Panc1 (cell line): ENCODE measurements around the gene TAS2R20. TPM values are rescaled to one million over a fixed set of nuclear protein-coding genes. Genes with fewer than 3 reads are reported as not detected.

Experiments
- ATAC-seq: fragments of 200-7000 bp; cut with Tn5 transposase; 2 replicates; pipeline ENCODE4 v1.9.1; 2020; ENCODE audit warnings: mild to moderate bottlenecking, moderate library complexity
- BruUV-seq: library from RNA; stranded (reverse); fragments of 400-500 nt; replicated peaks from 2 replicates; lab custom pipeline; 2021; lab: Mats Ljungman, UMichigan
- CTCF ChIA-PET: fragments of 300-600 bp; sonication (Branson Sonifier 250); formaldehyde crosslinking; loops from one replicate; lab custom pipeline; 2022; ENCODE audit warnings: antibody characterized with exemption; lab: Charles Lee
- POLR2A ChIA-PET: fragments of 300-600 bp; sonication (Branson Sonifier 250); formaldehyde crosslinking; loops from one replicate; lab custom pipeline; 2022; ENCODE audit warnings: antibody characterized with exemption; lab: Charles Lee
- DNase-seq: peaks from one replicate; pipeline ENCODE4 v3.0.0-alpha.2; 2010; ENCODE audit warnings: low read depth, low spot score
- H3K27ac ChIP-seq: 2 replicates; pipeline ENCODE4 v1.5.1; 2011; ENCODE audit warnings: mild to moderate bottlenecking, low read length, inconsistent platforms
- H3K27me3 ChIP-seq: fragments of 200-500 bp; sonication (Bioruptor generic); 2 replicates; pipeline ENCODE4 v1.6.0; 2014; ENCODE audit warnings: low read length, inconsistent platforms; ENCODE audit not compliant: control insufficient read depth, insufficient read depth
- H3K36me3 ChIP-seq: fragments of 200-500 bp; sonication (Bioruptor generic); 2 replicates; pipeline ENCODE4 v1.5.1; 2014; ENCODE audit warnings: inconsistent platforms, mild to moderate bottlenecking, low read length, moderate library complexity; ENCODE audit not compliant: control insufficient read depth, insufficient read depth
- H3K4me1 ChIP-seq: 2 replicates; pipeline ENCODE4 v1.5.1; 2011; ENCODE audit warnings: inconsistent platforms, mild to moderate bottlenecking, low read length, moderate library complexity; ENCODE audit not compliant: control insufficient read depth, insufficient read depth
- H3K4me3 ChIP-seq, 2 experiments: 2 replicates each; pipeline ENCODE4 v1.5.1; 2011 to 2012; ENCODE audit warnings: low read depth in 2 of 2, low read length in 2 of 2, mild to moderate bottlenecking in 2 of 2, inconsistent platforms in 1 of 2, moderate library complexity in 1 of 2
- H3K9me3 ChIP-seq: fragments of 200-500 bp; sonication (Bioruptor generic); 2 replicates; pipeline ENCODE4 v1.5.1; 2014; ENCODE audit warnings: low read depth, mild to moderate bottlenecking, inconsistent platforms, low read length, moderate library complexity; ENCODE audit not compliant: control insufficient read depth, insufficient read depth
- POLR2AphosphoS5 ChIP-seq: IDR thresholded peaks from 2 replicates; pipeline ENCODE4 v1.6.1; 2012; ENCODE audit warnings: mild to moderate bottlenecking, low read depth, low read length, moderate library complexity
- SIN3A ChIP-seq: IDR thresholded peaks from 2 replicates; pipeline ENCODE4 v1.6.1; 2012; ENCODE audit warnings: low read depth, mild to moderate bottlenecking, low read length, moderate library complexity, borderline replicate concordance; ENCODE audit not compliant: insufficient read depth
- TCF7L2 ChIP-seq: IDR thresholded peaks from 2 replicates; pipeline ENCODE4 v1.6.1; 2011; ENCODE audit warnings: mild to moderate bottlenecking, low read depth, low read length, inconsistent platforms
- in situ Hi-C: cut with HindIII; loops from 2 replicates; pipeline ENCODE4 v1.10.0; 2016; ENCODE audit warnings: low sequenced_read_pairs, low pct_unique_long_range_greater_than_20kb
- intact Hi-C: fragments of 100-400 bp; cut with micrococcal nuclease; formaldehyde crosslinking; loops from one replicate; pipeline ENCODE4 v1.10.0; 2022; ENCODE audit not compliant: unreplicated experiment
- total RNA-seq: library from RNA; stranded (reverse); gene quantifications from one replicate; pipeline ENCODE4 v1.2.1, GENCODE V29; 2021; ENCODE audit not compliant: unreplicated experiment
- TF ChIP-seq, protein P1 (sequence below), 2 experiments: IDR thresholded peaks; 2 replicates each; pipeline ENCODE4 v1.6.1; 2011 to 2012; ENCODE audit warnings: low read depth in 2 of 2, control low read depth in 1 of 2, low read length in 1 of 2, mild to moderate bottlenecking in 1 of 2, moderate library complexity in 1 of 2; ENCODE audit not compliant: insufficient read depth in 1 of 2
- TF ChIP-seq, protein P2 (sequence below): fragments of 450-650 bp; IDR thresholded peaks from 2 replicates; pipeline ENCODE4 v1.5.1; 2017; ENCODE audit warnings: mild to moderate bottlenecking

The TAS2R20 gene
- total RNA-seq, 1 experiment from 2014 or later = 0.95 TPM

DNA sequence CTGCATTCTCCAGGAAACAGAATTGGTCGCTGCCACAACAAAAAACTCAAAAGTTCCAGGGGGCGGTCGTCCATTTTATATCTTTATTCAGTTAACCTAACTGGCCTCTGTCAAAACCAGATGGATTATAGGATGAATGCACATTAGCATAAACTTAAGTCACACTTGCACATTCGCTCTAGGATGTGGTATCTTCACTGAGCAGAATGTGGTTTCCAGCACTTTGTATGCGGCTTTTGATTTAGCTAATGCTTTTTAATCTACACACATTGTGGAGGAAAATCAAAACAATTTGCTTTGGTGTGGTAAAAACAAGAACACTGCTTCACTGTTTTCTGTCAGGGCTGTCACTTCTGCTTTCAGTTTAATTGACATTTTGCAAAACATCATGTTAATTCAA, 15.9 kb downstream of the TAS2R20 start:
- POLR2A ChIA-PET = no interaction called here
- H3K9me3 ChIP-seq = no peaks in the 10 kb centered on the region
- H3K4me1 ChIP-seq = no peaks in the 10 kb centered on the region
- CTCF ChIA-PET = no interaction called here
- H3K36me3 ChIP-seq = no peaks in the 10 kb centered on the region
- intact Hi-C loops = no loop called here
- in situ Hi-C loops = no loop called here
- no peak for TF ChIP-seq POLR2AphosphoS5
- TF ChIP-seq, protein P1, sequence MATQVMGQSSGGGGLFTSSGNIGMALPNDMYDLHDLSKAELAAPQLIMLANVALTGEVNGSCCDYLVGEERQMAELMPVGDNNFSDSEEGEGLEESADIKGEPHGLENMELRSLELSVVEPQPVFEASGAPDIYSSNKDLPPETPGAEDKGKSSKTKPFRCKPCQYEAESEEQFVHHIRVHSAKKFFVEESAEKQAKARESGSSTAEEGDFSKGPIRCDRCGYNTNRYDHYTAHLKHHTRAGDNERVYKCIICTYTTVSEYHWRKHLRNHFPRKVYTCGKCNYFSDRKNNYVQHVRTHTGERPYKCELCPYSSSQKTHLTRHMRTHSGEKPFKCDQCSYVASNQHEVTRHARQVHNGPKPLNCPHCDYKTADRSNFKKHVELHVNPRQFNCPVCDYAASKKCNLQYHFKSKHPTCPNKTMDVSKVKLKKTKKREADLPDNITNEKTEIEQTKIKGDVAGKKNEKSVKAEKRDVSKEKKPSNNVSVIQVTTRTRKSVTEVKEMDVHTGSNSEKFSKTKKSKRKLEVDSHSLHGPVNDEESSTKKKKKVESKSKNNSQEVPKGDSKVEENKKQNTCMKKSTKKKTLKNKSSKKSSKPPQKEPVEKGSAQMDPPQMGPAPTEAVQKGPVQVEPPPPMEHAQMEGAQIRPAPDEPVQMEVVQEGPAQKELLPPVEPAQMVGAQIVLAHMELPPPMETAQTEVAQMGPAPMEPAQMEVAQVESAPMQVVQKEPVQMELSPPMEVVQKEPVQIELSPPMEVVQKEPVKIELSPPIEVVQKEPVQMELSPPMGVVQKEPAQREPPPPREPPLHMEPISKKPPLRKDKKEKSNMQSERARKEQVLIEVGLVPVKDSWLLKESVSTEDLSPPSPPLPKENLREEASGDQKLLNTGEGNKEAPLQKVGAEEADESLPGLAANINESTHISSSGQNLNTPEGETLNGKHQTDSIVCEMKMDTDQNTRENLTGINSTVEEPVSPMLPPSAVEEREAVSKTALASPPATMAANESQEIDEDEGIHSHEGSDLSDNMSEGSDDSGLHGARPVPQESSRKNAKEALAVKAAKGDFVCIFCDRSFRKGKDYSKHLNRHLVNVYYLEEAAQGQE (IDR thresholded peaks at IDR 0.05; ENCODE audit: insufficient read depth in 1 of 2, low read depth in 2 of 2, low read length in 1 of 2) = no peak
- TF ChIP-seq TCF7L2 = no peak
- TF ChIP-seq, protein P2, sequence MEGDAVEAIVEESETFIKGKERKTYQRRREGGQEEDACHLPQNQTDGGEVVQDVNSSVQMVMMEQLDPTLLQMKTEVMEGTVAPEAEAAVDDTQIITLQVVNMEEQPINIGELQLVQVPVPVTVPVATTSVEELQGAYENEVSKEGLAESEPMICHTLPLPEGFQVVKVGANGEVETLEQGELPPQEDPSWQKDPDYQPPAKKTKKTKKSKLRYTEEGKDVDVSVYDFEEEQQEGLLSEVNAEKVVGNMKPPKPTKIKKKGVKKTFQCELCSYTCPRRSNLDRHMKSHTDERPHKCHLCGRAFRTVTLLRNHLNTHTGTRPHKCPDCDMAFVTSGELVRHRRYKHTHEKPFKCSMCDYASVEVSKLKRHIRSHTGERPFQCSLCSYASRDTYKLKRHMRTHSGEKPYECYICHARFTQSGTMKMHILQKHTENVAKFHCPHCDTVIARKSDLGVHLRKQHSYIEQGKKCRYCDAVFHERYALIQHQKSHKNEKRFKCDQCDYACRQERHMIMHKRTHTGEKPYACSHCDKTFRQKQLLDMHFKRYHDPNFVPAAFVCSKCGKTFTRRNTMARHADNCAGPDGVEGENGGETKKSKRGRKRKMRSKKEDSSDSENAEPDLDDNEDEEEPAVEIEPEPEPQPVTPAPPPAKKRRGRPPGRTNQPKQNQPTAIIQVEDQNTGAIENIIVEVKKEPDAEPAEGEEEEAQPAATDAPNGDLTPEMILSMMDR = no peak
- TF ChIP-seq SIN3A = no peak
- no peaks in the 10 kb centered on the region for H3K27me3 ChIP-seq
- H3K4me3 ChIP-seq = no peak overlapping the region
- no peak overlapping the region for H3K27ac ChIP-seq
- ATAC-seq = no peak
- no peak for DNase-seq
- no TSS peak for BruUV-seq

DNA sequence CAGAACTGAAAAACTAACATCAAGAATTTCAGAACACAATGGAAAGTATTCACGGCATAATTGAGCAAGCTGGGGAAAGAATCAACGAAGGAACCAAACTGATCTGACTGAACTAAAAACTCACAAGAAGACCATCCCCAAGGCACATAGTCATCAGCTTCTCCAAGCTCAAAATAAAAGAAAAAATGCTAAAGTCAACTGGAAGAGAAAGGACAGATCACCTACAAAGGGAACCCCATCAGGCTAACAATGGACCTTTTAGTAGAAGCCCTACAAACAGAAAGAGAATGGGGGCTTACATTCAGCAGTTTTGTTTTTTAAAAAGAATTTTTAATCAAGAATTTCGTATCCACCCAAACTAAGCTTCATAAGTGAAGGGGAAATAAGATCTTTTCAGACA, 23.1 kb downstream of the TAS2R20 start:
- intact Hi-C loops = no loop called here

More for the DNA sequence above, 23.1 kb downstream of the TAS2R20 start:
- H3K9me3 ChIP-seq = no peaks in the 10 kb centered on the region
- H3K4me1 ChIP-seq = no peaks in the 10 kb centered on the region
- no TSS peak for BruUV-seq
- in situ Hi-C loops = no loop called here
- DNase-seq (no peak), ATAC-seq (no peak)
- H3K27ac ChIP-seq = no peak overlapping the region
- CTCF ChIA-PET = no interaction called here
- no peaks in the 10 kb centered on the region for H3K27me3 ChIP-seq
- TF ChIP-seq, protein P2 = no peak
- TF ChIP-seq POLR2AphosphoS5 = no peak
- no peak for TF ChIP-seq SIN3A
- TF ChIP-seq TCF7L2 = no peak
- TF ChIP-seq, protein P1 (IDR thresholded peaks at IDR 0.05; ENCODE audit: insufficient read depth in 1 of 2, low read depth in 2 of 2, low read length in 1 of 2) = no peak
- H3K4me3 ChIP-seq = no peak overlapping the region
- H3K36me3 ChIP-seq = no peaks in the 10 kb centered on the region
- POLR2A ChIA-PET = no interaction called here
